Measurements from ENCODE around the gene CNGB1.
"Not testable (repeated sequence)": the region's sequence is repeated elsewhere in the genome, so short reads cannot be mapped to it uniquely, and the experiment has no call there.

Gene CNGB1

DNA sequence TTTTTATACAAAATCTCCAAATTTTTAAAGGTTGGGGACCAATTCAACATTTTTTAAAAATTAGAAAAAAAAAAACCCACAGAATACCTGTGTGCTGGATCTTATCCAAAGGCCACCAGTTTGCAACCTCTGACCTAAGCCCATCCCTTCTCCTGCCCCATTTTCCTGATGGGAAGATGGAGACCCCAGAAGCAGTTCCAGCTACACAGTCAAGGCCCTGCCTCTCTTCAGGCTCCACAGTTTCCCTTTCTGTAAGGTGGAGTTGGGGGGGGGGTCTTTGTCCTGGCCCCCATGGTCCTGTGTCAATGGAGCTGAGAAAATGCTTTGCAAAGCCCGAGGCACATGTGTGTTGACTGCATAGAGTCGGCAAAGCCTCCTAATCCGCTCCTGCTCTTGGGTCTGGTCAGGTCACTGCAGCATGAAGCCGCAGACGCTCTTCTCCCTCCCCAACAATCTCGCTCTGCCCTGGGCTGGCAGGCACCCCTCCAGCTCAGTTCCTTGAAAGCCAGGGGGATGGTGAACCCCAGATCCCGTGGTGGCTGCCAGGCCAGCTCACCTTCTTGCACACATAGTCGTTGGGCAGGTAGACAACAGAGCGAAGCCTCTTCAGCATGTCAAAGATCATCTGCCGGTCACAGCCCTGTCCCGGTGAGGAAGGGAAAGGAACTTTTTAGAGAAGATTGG, 70.0 kb downstream of the CNGB1 start:
- DNase-seq, result no peak

DNA sequence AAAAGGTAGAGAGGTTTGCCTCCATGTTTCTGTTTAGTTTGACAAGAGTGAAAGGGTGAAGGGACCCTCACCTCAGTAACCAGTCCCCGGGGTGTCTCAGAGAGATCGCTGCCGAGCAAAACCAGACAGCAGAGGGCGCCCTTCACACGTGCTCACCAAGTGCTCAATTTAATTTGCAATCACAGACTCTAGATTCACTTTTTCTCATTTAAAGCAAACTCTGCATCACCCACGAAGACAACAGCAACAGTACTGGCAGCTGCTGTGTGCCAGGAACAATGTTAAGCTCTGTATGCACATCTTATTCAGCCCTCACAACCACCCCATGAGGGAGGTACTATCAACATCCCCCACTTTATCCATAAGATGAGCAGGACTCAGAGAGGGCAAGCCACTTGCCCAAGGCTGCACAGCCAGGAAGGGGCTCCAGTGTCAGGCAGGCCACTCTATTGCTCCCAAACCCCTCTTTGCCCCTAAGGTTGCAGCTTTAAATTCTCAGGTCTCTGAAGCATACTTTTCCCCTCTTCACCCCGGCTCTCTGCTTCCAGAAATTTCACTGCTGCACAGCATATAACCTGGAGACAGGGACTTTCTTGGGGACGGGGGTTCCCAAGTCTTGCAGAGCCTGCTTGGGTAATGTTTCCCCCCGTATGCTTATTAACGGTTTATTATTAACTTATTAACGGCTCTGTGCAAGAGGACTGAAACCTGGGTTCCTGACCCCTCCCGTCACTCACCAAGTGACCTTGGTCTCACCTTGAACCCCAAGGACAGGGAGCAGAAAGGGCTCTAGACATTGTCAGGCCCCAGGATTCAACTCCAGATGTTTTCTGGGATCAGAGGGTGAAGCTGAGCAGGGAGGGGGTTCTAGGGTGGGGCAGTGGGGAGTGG, 70.9 kb downstream of the CNGB1 start:
- DNase-seq, result peak; percentile 39

DNA sequence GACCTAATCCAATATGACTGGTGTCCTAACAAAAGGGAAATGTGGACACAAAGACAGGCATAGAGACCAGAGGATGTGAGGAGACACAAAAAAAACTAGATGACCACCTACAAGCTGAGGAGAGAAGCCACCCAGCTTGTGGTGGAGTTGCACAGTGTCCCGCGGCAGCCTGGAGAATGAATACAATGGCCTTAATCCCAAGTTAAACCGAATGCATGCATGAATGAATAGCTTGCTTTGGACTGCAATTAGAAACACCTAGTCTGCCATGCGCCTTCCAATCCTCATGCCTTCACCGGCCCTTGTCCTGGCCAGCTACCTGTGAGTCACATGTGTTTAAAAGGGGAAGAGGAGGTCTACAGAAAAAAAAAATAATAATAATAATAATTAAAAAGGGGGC, 72.0 kb downstream of the CNGB1 start:
- no peak for DNase-seq

DNA sequence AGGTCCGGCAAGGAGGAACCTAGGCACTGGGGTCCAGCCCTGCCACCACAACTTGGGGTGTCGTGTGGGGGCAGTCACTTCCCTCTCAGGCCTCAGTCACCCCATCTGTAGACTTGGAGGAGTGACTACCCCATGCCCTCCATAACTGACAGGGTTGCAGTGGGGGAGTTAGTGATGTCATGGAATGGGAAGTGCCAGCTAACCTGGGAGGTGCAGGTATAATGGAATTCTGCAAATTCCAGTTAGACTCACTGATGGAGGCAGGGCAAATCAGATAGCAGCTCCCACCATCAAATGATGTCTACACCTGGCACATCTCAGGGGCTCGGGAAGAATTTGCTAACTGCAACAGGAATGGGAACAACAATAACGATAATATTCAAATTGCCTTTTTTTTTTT, 72.9 kb downstream of the CNGB1 start:
- no peak for DNase-seq

DNA sequence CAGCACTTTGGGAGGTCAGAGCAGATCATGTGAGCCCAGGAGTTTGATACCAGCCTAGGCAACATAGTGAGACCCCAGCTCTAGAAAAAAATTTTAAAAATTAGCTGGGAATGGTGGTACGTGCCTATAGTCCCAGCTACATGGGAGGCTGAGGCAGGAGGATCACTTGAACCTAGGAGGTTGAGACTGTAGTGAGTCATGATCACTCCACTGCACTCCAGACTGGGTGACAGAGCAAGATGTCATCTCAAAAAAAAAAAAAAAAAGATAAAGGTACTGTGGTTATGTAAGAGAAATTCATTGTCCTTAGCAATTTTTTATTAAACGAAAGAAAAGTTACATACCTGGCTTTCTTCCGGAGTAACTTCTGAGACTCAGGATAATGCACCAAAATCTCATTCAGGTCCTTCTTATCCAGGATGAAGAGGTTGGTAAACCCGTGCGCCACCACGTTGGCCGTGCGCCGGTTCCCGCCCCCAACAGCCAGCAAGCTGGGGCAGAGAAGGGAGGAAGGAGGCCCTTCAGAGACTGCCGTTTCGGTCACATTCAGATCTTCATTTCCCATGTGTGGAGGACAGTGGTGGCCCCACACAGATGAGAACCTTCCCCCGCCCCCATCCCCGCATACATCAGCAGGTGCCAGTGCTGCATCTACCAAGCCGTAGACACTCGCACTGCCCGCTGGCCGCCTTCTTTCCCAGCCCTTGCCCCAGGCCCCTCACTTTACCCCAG, 73.7 kb downstream of the CNGB1 start:
- DNase-seq, result no peak

DNA sequence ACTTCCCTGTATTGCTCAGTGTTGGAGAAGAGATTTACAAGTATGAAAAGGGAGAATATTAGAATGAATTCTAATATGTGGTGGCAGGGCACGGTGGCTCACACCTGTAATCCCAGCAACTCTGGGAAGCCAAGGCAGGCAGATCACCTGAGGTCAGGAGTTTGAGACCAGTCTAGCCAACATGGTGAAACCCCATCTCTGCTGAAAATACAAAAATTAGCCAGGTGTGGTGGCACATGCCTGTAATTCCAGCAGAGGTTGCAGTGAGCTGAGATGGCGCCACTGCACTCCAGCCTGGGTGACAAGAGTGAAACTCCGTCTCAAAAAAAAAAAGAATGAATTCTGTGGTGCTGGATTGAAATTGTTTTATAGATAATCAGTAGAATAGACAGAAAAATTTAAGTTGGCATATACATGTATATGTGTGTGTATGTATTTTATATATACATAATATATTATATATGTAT, 75.8 kb downstream of the CNGB1 start:
- not testable (repeated sequence) for DNase-seq

DNA sequence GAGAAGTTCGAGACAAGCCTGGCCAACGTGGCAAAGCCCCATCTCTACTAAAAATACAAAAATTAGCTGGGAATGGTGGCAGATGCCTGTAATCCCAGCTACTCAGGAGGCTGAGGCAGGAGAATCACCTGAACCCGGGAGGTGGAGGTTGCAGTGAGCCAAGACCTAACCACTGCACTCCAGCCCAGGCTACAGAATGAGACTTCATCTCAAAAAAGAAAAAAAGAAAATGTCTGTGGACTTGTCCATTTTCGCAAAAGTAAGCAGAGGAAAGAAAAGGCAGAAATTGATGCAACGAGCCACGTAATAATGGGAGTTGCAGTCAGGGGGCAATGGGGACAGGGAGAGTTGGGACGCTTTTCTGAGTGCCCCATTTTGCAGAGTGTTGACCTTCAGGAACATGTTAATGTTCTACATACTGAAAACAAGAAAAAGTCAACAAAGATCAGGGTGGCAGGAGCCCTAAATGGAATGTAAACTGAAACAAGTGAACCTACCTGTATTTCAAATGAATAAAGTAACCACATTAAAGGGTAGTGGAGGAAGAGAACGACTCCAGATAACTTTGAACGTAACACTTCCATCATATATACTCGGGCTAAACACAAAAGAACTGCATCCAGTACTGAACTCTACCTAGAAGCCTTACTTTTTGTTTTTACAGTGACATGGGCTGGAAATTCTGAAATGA, 76.4 kb downstream of the CNGB1 start:
- no peak for DNase-seq

DNA sequence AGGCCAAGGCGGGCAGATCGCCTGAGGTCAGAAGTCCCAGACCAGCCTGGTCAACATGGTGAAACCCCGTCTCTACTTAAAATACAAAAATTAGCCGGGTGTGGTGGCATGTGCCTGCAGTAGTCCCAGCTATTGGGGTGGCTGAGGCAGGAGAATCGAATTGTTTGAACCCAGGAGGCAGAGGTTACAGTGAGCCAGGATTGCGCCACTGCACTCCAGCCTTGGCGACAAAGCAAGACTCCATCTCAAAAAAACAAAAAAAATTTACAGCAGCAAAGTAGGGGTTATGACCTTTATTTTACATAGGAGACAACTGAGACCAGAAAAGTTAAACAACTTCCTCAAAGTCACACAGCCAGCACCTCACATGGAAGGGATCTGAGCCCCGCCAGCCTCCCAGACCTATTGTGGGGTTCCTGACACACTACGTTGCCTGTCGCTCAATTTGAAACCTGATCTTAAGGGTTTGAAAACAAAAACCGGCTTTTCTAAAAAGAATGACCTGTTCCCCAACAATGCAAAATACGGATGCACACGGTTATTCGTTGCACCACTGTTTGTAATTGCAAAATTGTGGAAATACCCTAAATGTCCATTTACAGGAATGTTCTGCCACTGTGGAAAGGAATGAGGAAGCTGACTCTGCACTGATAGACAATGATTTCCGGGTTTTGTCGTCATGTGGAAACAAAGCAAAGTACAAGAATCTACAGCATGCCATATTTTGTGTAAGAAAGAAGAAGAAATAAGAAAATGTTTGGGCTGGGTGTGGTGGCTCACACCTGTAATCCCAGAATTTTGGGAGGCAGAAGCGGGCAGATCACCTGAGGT, 77.2 kb downstream of the CNGB1 start:
- DNase-seq, result no peak

DNA sequence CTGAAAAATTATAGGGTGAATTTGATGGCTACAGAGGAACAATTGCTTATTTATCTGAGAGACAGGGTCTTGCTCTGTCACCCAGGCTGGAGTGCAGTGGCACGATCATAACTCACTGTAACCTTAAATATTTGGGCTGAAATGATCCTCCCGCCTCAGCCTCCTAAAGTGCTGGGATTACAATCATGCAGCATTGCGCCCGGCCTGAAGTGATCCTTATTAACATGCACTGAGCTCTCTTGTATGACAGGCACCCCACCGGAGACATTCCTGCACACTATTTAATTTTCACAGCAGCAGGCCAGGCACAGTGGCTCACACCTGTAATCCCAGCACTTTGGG, 77.7 kb downstream of the CNGB1 start:
- DNase-seq, result no peak

DNA sequence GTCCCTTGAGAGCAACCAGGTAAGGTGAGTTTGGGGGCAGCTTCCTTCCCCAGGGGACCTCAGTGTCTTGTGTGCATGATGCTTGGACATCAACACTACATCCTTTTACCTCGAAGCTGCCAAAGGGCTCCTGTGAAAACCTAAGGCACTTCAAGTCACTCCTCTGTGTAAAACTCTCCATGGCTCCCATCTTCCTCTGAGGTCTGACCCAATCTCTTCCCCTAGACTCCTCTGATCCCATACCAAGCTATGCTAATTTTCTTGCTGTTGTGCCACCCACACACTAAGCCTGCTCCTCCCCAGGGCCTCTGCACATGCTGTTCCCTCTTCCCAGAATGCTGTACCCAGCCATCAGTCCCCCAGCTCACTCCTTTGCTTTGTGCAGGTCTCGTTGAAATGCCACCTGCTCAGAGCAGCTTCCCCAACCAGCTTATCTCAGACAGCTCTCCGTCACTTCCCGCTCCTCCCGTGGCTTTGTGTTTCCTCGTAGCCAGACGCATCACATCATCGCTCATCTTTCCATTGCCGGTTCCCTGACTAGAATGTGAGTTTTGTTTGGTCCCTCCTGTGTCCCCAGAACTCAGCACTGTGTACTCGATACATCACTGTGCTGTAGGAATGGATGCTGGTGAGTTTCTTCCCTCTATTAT, 78.4 kb downstream of the CNGB1 start:
- DNase-seq, result no peak

DNA sequence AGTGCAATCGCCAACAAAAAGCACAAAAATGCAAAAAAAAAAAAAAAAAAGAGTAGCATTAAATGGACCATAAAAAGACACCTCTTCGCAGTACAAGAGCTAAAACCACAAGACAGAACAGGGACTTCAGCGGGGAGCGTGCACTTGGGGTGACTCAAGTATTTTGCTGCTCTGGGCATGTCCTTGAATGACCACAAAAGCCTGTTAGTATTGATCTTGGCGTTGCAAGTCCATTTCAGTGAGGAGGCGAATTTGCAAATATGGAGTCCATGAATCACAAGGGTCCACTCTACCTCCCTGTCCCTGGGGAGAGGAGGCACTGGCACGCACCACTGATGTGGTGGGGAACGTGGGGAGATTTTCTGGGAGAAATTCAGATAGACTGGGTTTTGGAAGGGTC, 78.9 kb downstream of the CNGB1 start:
- no peak for DNase-seq

DNA sequence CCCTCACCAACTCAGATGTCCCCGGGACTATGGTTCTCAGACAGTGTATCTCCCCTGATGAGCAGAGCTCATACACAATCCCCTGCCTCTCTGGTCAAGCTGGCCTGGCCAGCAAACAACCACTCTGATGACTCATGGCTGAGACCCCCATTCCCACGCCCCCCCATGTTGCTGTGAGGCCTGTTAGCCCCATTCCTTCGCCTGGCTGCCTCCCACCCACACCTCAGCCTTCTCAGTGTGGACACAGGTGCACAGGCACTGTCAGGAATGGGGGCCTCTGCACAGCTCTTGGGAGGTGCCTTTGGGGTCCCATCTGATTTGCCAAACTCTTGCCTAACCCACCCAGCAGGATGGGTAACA, 80.2 kb downstream of the CNGB1 start:
- DNase-seq, result no peak

DNA sequence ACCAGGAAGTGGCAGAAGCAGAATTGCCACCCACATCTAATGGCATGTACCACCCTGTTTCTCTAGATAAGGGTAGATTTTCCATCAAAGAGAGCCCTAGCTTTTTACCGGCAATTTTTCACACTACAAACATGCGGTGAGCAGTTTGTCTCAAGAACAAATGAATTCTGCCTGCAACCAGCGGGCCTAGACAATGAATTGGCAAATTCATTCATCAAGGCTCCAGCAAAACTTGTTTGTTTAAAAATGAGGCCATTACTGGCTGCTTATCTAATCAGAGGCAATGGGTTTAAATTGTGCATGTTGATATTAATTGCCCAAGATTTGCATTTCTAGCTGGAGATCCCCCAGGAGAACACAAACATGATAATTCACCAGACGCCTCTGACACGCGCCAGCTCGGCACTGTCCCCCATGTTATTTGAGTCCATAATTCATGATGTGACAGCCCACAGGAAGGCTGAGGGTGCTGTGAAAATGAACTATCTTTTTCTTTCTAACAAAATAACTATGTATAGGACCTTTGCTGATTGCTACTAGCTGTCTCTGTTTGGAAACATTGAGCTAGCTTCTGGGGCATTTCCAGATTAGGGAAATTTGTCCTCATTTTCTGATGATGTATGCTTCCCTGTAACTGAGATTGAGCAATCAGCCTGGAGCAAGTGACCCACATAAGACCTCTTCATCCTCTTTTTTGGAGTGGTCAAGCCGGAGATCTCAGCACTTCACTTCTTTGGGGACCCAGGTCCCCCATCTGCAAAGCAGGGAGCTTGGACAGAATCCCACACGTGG, 80.8 kb downstream of the CNGB1 start:
- no peak for DNase-seq

DNA sequence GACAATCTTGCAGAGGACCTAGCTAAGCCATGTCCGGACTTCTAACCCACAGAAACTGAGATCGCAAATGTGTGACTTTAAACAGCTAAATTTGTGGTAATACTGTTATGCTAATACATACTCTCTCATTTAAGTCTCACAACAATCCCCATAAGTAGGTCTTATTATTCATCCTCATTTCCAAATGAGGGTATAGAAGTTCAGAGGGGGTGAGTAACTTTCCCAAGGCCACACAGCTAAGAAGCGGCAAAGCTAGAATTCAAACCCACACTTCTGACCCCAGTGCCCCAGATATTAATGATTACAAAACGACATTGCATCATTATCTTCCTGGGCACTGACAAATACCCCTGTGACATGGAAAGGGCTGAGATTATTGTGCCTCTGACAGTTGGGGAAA, 81.4 kb downstream of the CNGB1 start:
- no peak for DNase-seq

DNA sequence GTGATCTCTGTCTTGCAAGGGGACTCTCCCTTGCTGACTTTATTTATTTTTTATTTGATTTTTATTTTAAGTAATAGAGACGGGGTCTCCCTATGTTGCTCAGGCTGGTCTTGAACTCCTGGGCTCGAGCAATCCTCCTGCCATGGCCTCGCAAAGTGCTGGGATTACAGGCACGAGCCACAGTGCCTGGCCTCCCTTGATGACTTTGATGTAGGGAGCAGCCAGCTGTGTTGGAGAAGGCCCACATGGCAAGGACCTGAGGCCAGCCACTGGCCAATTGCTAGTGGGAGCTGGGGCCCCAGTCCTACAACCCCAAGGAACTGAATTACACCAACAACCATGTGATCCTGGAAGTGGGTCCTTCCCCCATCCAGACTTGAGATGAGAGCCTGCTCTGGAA, 81.8 kb downstream of the CNGB1 start:
- DNase-seq, result no peak

DNA sequence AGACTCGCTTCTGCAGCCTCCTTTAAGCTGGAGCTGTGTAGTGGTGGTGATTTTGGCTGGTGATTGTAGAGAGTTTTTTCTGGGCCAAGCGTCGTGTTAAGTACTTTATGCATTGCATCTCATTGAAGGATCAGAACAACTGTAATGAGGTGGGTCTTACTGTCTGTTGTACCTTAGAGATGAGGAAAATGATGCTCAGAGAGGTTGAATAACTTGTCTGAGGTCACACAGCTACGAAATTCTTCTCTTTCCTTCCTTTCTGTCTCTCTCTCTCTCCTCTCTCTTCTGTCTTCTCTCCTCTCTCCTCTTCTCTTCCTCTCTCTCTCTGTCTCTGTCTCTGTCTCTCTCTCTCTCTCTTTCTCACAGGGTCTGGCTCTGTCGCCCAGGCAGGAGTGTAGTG, 82.8 kb downstream of the CNGB1 start:
- no peak for DNase-seq

DNA sequence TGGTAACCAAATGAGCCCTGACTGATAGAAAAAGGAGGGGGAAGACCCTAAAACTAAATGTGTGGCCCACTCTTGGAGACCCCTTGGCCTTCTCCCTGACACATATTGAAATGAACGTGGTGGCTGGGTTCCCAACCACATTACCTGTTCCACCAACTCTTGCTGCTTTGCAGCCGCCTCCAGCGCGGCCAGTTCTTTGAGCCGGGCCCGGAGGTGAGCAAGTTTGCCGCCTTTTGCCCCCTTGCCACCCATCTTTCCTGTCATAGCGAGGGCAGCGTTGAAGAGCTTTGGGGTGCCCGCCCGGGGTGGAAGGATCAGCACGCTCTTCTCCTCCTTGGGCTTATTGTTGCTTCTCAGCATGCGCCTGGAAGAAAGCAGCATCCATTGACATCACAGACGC, 83.2 kb downstream of the CNGB1 start:
- no peak for DNase-seq

DNA sequence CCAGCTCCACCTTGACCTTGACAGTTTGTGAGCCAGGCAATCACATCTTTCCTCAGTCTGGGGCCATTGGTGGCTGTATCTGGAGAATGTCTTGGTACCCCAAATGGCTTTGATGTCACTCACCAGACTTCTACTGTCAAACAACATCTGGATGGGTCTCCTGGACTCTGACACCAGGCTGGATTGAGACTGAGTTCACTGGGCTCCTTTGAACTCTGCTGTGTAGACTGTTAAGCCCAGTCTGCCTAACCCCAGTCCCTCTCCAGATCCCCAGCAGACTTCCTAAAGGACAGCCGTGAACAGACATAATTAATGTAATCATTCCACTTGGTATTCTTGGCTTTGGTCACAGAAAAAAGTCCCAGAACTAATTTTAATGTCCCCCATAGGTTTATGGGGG, 84.5 kb downstream of the CNGB1 start:
- no peak for DNase-seq

DNA sequence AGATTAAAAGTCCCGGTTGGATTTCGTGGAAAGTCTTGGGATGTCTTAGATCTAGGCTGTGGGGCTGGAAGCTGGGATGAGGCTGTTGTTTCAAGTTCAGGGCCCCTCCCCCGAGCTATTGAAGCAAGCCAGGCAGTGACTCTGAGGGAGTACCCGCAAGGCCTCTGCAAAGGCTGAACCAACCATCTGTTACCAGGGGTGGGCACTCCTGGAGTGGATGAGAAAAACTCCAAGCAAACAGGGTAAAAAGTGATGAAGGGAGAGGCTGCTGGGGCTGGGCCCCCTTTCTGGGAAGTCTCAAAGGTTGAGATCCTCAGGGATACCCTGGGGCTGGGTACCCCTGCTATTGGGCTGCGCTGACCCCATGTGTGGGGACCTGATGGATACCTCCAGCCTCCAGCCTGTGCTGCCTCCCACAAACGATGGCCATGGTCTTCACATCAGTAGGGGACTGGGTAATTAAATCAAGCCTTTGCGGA, 86.2 kb downstream of the CNGB1 start:
- no peak for DNase-seq

DNA sequence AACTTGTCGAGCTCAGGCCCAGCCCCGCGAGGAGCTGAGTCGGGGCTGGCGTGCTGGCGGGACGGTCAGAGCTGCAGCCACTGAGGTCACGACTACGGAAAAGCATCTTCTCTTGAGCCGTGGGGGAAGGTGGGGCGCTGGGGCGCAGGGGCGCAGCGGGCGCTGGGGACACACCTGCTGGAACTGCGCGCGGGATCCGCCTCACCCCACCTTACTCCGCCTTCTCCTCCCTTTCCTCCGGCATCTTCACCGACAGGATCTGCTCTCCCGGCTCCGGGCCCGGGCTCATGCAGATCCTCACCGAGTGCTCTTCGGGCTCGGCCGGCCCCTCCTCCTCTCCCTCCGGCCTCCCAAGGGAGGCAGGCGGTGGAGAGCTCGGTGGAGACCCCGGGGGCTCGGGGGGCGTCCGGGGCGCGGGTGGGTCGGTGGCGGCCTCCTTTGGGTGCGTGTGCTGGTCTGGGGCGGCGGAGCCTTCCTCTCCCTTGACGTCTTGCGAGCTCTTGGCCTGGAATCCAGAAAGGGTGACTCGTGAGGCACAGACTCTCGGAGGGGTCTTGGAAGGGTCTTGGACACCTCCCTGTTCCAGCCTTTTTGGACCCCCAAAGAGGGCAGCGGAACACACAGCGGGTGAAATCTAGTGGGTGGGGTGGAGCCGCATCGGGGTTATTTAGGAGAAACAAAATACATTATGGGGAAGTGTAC, 86.8 kb downstream of the CNGB1 start:
- no peak for DNase-seq
